Measurements from ENCODE around the gene RALGDS. TPM values are rescaled to one million over a fixed set of nuclear protein-coding genes. Genes with fewer than 3 reads are reported as not detected.

The RALGDS gene
- total and polyA plus RNA-seq, 2 experiments from 2014 or later: 8.6 to 20.3 TPM

GRCh38 chr9:133133681-133134387 lies 12.8 kb upstream of the RALGDS start:
- TF ChIP-seq ZNF331 (CRISPR knock-in tag; IDR thresholded peaks at IDR 0.05; ENCODE audit: low read depth) (no peak), ZNF114 (CRISPR knock-in tag; IDR thresholded peaks at IDR 0.05) (no peak), EZH2phosphoT487 (IDR thresholded peaks at IDR 0.05; ENCODE audit: unreplicated experiment) (no peak), STAT1 (IDR thresholded peaks at IDR 0.05; ENCODE audit: unreplicated experiment) (no peak), EZH2 (IDR thresholded peaks at IDR 0.05; ENCODE audit: low read depth, unreplicated experiment) (no peak), POLR2AphosphoS5 (IDR thresholded peaks at IDR 0.05; ENCODE audit: low read depth) (no peak)
- TF ChIP-seq, protein P1, sequence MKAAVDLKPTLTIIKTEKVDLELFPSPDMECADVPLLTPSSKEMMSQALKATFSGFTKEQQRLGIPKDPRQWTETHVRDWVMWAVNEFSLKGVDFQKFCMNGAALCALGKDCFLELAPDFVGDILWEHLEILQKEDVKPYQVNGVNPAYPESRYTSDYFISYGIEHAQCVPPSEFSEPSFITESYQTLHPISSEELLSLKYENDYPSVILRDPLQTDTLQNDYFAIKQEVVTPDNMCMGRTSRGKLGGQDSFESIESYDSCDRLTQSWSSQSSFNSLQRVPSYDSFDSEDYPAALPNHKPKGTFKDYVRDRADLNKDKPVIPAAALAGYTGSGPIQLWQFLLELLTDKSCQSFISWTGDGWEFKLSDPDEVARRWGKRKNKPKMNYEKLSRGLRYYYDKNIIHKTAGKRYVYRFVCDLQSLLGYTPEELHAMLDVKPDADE (IDR thresholded peaks at IDR 0.05): no peak
- H3K27ac ChIP-seq (ENCODE audit: low read depth): no peak overlapping the region
- DNase-seq (ENCODE audit: low spot score) (peak; percentile 68), ATAC-seq (peak; percentile 51)
- H3K36me3 Mint-ChIP-seq (ENCODE audit: low read depth): no peaks in the 10 kb centered on the region; the same call in 2 of the 3 replicates
- no peaks in the 10 kb centered on the region for H3K9me2 ChIP-seq (ENCODE audit: insufficient read depth)
- no peaks in the 10 kb centered on the region for H3K9me3 Mint-ChIP-seq
- H3K27me3 ChIP-seq (ENCODE audit: insufficient read depth): no peaks in the 10 kb centered on the region
- no peak overlapping the region for H3K4me3 ChIP-seq
- H3K27ac Mint-ChIP-seq: peak overlapping the region; percentile 91
- H3K36me3 ChIP-seq (ENCODE audit: insufficient read depth): no peaks in the 10 kb centered on the region
- H3K4me1 Mint-ChIP-seq: peaks cover 14% of the 10 kb centered on the region
- H4K20me1 ChIP-seq (replicated peaks; ENCODE audit: insufficient read depth): peaks cover 10% of the 10 kb centered on the region; the same call in 1 of the 2 replicates
- no peak overlapping the region for H3K4me3 Mint-ChIP-seq
- H3K79me2 ChIP-seq (replicated peaks; ENCODE audit: insufficient read depth): no peaks in the 10 kb centered on the region
- H3K27me3 Mint-ChIP-seq (ENCODE audit: insufficient read depth, low read depth, poor library complexity): peaks cover 13% of the 10 kb centered on the region
- no peaks in the 10 kb centered on the region for H3F3A ChIP-seq (replicated peaks; ENCODE audit: low read depth)
- no peak overlapping the region for H2AFZ ChIP-seq
- H3K4me2 ChIP-seq: no peak overlapping the region
- H3K4me1 ChIP-seq (ENCODE audit: insufficient read depth): no peaks in the 10 kb centered on the region

- no peak for DNase-seq (ENCODE audit: low spot score)
- no peak for TF ChIP-seq STAT1 (IDR thresholded peaks at IDR 0.05; ENCODE audit: unreplicated experiment)
- TF ChIP-seq CTCF (conservative IDR thresholded peaks at IDR 0.05; ENCODE audit: low read depth in 2 of 2): no peak
- no peak for TF ChIP-seq POLR2AphosphoS5 (IDR thresholded peaks at IDR 0.05; ENCODE audit: low read depth)
- TF ChIP-seq ZNF331 (CRISPR knock-in tag; IDR thresholded peaks at IDR 0.05; ENCODE audit: low read depth): no peak
- no peak for TF ChIP-seq NANOG (IDR thresholded peaks at IDR 0.05; ENCODE audit: borderline replicate concordance)
- TF ChIP-seq, protein P2, sequence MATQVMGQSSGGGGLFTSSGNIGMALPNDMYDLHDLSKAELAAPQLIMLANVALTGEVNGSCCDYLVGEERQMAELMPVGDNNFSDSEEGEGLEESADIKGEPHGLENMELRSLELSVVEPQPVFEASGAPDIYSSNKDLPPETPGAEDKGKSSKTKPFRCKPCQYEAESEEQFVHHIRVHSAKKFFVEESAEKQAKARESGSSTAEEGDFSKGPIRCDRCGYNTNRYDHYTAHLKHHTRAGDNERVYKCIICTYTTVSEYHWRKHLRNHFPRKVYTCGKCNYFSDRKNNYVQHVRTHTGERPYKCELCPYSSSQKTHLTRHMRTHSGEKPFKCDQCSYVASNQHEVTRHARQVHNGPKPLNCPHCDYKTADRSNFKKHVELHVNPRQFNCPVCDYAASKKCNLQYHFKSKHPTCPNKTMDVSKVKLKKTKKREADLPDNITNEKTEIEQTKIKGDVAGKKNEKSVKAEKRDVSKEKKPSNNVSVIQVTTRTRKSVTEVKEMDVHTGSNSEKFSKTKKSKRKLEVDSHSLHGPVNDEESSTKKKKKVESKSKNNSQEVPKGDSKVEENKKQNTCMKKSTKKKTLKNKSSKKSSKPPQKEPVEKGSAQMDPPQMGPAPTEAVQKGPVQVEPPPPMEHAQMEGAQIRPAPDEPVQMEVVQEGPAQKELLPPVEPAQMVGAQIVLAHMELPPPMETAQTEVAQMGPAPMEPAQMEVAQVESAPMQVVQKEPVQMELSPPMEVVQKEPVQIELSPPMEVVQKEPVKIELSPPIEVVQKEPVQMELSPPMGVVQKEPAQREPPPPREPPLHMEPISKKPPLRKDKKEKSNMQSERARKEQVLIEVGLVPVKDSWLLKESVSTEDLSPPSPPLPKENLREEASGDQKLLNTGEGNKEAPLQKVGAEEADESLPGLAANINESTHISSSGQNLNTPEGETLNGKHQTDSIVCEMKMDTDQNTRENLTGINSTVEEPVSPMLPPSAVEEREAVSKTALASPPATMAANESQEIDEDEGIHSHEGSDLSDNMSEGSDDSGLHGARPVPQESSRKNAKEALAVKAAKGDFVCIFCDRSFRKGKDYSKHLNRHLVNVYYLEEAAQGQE (IDR thresholded peaks at IDR 0.05; ENCODE audit: unreplicated experiment): no peak
- no peak for TF ChIP-seq CREB1 (CRISPR knock-in tag; IDR thresholded peaks at IDR 0.05; ENCODE audit: low read depth)
- no peak for TF ChIP-seq JUNB (IDR thresholded peaks at IDR 0.05; ENCODE audit: unreplicated experiment)
- TF ChIP-seq, protein P1 (IDR thresholded peaks at IDR 0.05): no peak
- Histone ChIP-seq H3K4me3 (no peak overlapping the region), H3K4me2 (no peak overlapping the region), H3K4me1 (ENCODE audit: insufficient read depth) (no peaks in the 10 kb centered on the region), H3K27me3 (ENCODE audit: insufficient read depth) (no peaks in the 10 kb centered on the region), H3K9me2 (ENCODE audit: insufficient read depth) (no peaks in the 10 kb centered on the region), H3F3A (replicated peaks; ENCODE audit: low read depth) (no peaks in the 10 kb centered on the region), H2AFZ (no peak overlapping the region), H4K20me1 (replicated peaks; ENCODE audit: insufficient read depth) (peaks cover 10% of the 10 kb centered on the region; the same call in 1 of the 2 replicates), H3K79me2 (replicated peaks; ENCODE audit: insufficient read depth) (no peaks in the 10 kb centered on the region), H3K27ac (ENCODE audit: low read depth) (no peak overlapping the region), H3K36me3 (ENCODE audit: insufficient read depth) (no peaks in the 10 kb centered on the region)
- Mint-ChIP-seq H3K27ac (no peak overlapping the region), H3K4me3 (no peak overlapping the region), H3K27me3 (ENCODE audit: insufficient read depth, low read depth, poor library complexity) (peaks cover 15% of the 10 kb centered on the region), H3K36me3 (ENCODE audit: low read depth) (no peaks in the 10 kb centered on the region; the same call in 2 of the 3 replicates), H3K9me3 (no peaks in the 10 kb centered on the region), H3K4me1 (peaks cover 14% of the 10 kb centered on the region)
- no peak for ATAC-seq
Measured at GRCh38 chr9:133132174-133132573, 11.1 kb upstream of the RALGDS start.
